Cardiac septum (tissue), 1 donor: ENCODE data around the gene PMAIP1. TPM values are rescaled to one million over a fixed set of nuclear protein-coding genes. Genes with fewer than 3 reads are reported as not detected.

Experiments used
- DNase-seq: peaks from one replicate; pipeline ENCODE4 v3.0.0-alpha.2; 2020; ENCODE audit warnings: low spot score
- intact Hi-C: fragments of 100-400 bp; cut with DNase I; formaldehyde crosslinking; loops from one replicate; pipeline ENCODE4 v1.14.0; 2022
- total RNA-seq: library from RNA; stranded (reverse); fragmentation: NEBNext Ultra II Directional; extraction: Animal tissue kit (Norgen Biotek cat#: 25700); gene quantifications from one replicate; pipeline ENCODE4 v1.2.1, GENCODE V29; 2021
- donor health status: DM: no; HTN: no; CAD: no.

Gene PMAIP1
- total RNA-seq, 1 donor from 2014 or later = 0.35 TPM

GRCh38 chr18:59908799-59909198, 9.0 kb downstream of the PMAIP1 start:
- intact Hi-C loops = no loop called here
- no peak for DNase-seq

- intact Hi-C loops = no loop called here
Measured at GRCh38 chr18:59909289-59910036, 9.7 kb downstream of the PMAIP1 start.

GRCh38 chr18:59910967-59911366, 11.2 kb downstream of the PMAIP1 start:
- intact Hi-C loops = no loop called here
- DNase-seq = no peak

More at GRCh38 chr18:59909289-59910036, 9.7 kb downstream of the PMAIP1 start:
- no peak for DNase-seq

GRCh38 chr18:59911600-59911999, 11.8 kb downstream of the PMAIP1 start:
- intact Hi-C loops = no loop called here
- DNase-seq = no peak

- DNase-seq = no peak
- intact Hi-C loops = no loop called here
Measured at GRCh38 chr18:59912007-59912550, 12.3 kb downstream of the PMAIP1 start.

GRCh38 chr18:59915606-59916005, 15.8 kb downstream of the PMAIP1 start:
- no peak for DNase-seq
- intact Hi-C loops = no loop called here

GRCh38 chr18:59916746-59917145, 16.9 kb downstream of the PMAIP1 start:
- DNase-seq = no peak
- intact Hi-C loops = no loop called here

GRCh38 chr18:59917422-59917821, 17.6 kb downstream of the PMAIP1 start:
- intact Hi-C loops = no loop called here

GRCh38 chr18:59918320-59918755, 18.5 kb downstream of the PMAIP1 start:
- peak; percentile 83 for DNase-seq
- intact Hi-C loops = no loop called here

More at GRCh38 chr18:59917422-59917821, 17.6 kb downstream of the PMAIP1 start:
- DNase-seq = peak; percentile 81

GRCh38 chr18:59918997-59919396, 19.2 kb downstream of the PMAIP1 start:
- intact Hi-C loops = no loop called here
- DNase-seq = no peak

GRCh38 chr18:59921384-59921891, 21.6 kb downstream of the PMAIP1 start:
- intact Hi-C loops = no loop called here
- DNase-seq = no peak

GRCh38 chr18:59923539-59924196, 23.9 kb downstream of the PMAIP1 start:
- DNase-seq = no peak

GRCh38 chr18:59926131-59926530, 26.3 kb downstream of the PMAIP1 start:
- intact Hi-C loops = no loop called here
- no peak for DNase-seq

More at GRCh38 chr18:59923539-59924196, 23.9 kb downstream of the PMAIP1 start:
- intact Hi-C loops = no loop called here

GRCh38 chr18:59927246-59927825, 27.5 kb downstream of the PMAIP1 start:
- intact Hi-C loops = no loop called here

GRCh38 chr18:59928201-59928600, 28.4 kb downstream of the PMAIP1 start:
- intact Hi-C loops = no loop called here

More at GRCh38 chr18:59927246-59927825, 27.5 kb downstream of the PMAIP1 start:
- no peak for DNase-seq

GRCh38 chr18:59929621-59930295, 30.0 kb downstream of the PMAIP1 start:
- intact Hi-C loops = no loop called here

More at GRCh38 chr18:59928201-59928600, 28.4 kb downstream of the PMAIP1 start:
- DNase-seq = no peak

GRCh38 chr18:59932401-59932800, 32.6 kb downstream of the PMAIP1 start:
- intact Hi-C loops = no loop called here
- no peak for DNase-seq

More at GRCh38 chr18:59929621-59930295, 30.0 kb downstream of the PMAIP1 start:
- no peak for DNase-seq

- no peak for DNase-seq
- intact Hi-C loops = no loop called here
Measured at GRCh38 chr18:59938676-59939075, 38.9 kb downstream of the PMAIP1 start.

- no peak for DNase-seq
- intact Hi-C loops = no loop called here
Measured at GRCh38 chr18:59939127-59939526, 39.3 kb downstream of the PMAIP1 start.
